Activated T-helper 17 cell treated with anti-CD3 and anti-CD28 coated beads, Interleukin-2, amount 50 U/mL, for 72 hours (primary cell): ENCODE measurements around the gene ETDA. TPM values are rescaled to one million over a fixed set of nuclear protein-coding genes. Genes with fewer than 3 reads are reported as not detected.
A peak's percentile ranks its signal among the peaks of the same experiment; 100 is the strongest.
"Not testable (repeated sequence)": the region's sequence is repeated elsewhere in the genome, so short reads cannot be mapped to it uniquely, and the experiment has no call there.

Experiments
- ATAC-seq: fragments of 150-1000 bp; cut with Tn5 transposase; replicated peaks from 2 replicates; pipeline ENCODE4 v1.10.0; 2021; ENCODE audit warnings: mild to moderate bottlenecking, moderate library complexity
- H3K27ac Mint-ChIP-seq: one replicate; pipeline ENCODE4 v1.8.0; 2022; ENCODE audit warnings: mixed read lengths
- H3K27me3 Mint-ChIP-seq: one replicate; pipeline ENCODE4 v1.8.0; 2022; ENCODE audit warnings: mixed read lengths
- H3K36me3 Mint-ChIP-seq: one replicate; pipeline ENCODE4 v1.8.0; 2022; ENCODE audit warnings: low read depth, mild to moderate bottlenecking, mixed read lengths
- H3K4me1 Mint-ChIP-seq: one replicate; pipeline ENCODE4 v1.8.0; 2022; ENCODE audit warnings: mixed read lengths
- H3K4me3 Mint-ChIP-seq: one replicate; pipeline ENCODE4 v1.8.0; 2022; ENCODE audit warnings: mild to moderate bottlenecking, mixed read lengths
- H3K9me3 Mint-ChIP-seq: one replicate; pipeline ENCODE4 v1.8.0; 2022; ENCODE audit warnings: mixed read lengths
- total RNA-seq, 2 donors: library from RNA; stranded (reverse); gene quantifications; one replicate each; pipeline ENCODE4 v1.2.3, GENCODE V29; 2022

Gene ETDA
- total RNA-seq = not detected

- not testable (repeated sequence) for H3K9me3 Mint-ChIP-seq, H3K36me3 Mint-ChIP-seq
Observed at GRCh38 chrX:135252011-135252518, at the start of gene ETDA. Gene ETDA (plus strand): TSS chrX:135252061. CDS start chrX:135253277, 1,216 bp downstream.

GRCh38 chrX:135206427-135206826 lies 45.4 kb upstream of the ETDA start:
- not testable (repeated sequence) for H3K4me1 Mint-ChIP-seq, ATAC-seq, H3K9me3 Mint-ChIP-seq, H3K4me3 Mint-ChIP-seq, H3K36me3 Mint-ChIP-seq, H3K27ac Mint-ChIP-seq
- peaks cover 19% of the 10 kb centered on the region for H3K27me3 Mint-ChIP-seq

More at GRCh38 chrX:135252011-135252518, at the start of gene ETDA:
- H3K4me3 Mint-ChIP-seq, H3K4me1 Mint-ChIP-seq, ATAC-seq, H3K27ac Mint-ChIP-seq, H3K27me3 Mint-ChIP-seq: not testable (repeated sequence)

- Mint-ChIP-seq H3K36me3 (no peaks in the 10 kb centered on the region), H3K27ac (peak overlapping the region; percentile 87), H3K4me3 (peak overlapping the region; percentile 69), H3K9me3 (no peaks in the 10 kb centered on the region), H3K27me3 (peaks cover 7% of the 10 kb centered on the region), H3K4me1 (peaks cover 15% of the 10 kb centered on the region)
- ATAC-seq = peak; percentile 89
Observed at GRCh38 chrX:135213200-135213844, 38.5 kb upstream of the ETDA start.

- not testable (repeated sequence) for ATAC-seq, H3K36me3 Mint-ChIP-seq, H3K27ac Mint-ChIP-seq, H3K9me3 Mint-ChIP-seq, H3K4me3 Mint-ChIP-seq, H3K4me1 Mint-ChIP-seq, H3K27me3 Mint-ChIP-seq
Observed at GRCh38 chrX:135245989-135246388, 5.9 kb upstream of the ETDA start.

- H3K36me3 Mint-ChIP-seq, H3K9me3 Mint-ChIP-seq, ATAC-seq, H3K4me1 Mint-ChIP-seq, H3K27ac Mint-ChIP-seq, H3K27me3 Mint-ChIP-seq, H3K4me3 Mint-ChIP-seq: not testable (repeated sequence)
Observed at GRCh38 chrX:135256087-135256684, 4.3 kb downstream of the ETDA start.

- H3K27me3 Mint-ChIP-seq = no peaks in the 10 kb centered on the region
- ATAC-seq = no peak
- no peaks in the 10 kb centered on the region for H3K9me3 Mint-ChIP-seq
- H3K4me1 Mint-ChIP-seq = no peaks in the 10 kb centered on the region
- H3K36me3 Mint-ChIP-seq = no peaks in the 10 kb centered on the region
- no peak overlapping the region for H3K4me3 Mint-ChIP-seq
- no peak overlapping the region for H3K27ac Mint-ChIP-seq
Observed at GRCh38 chrX:135256923-135257322, 5.1 kb downstream of the ETDA start.

- ATAC-seq = no peak
- Mint-ChIP-seq H3K36me3 (no peaks in the 10 kb centered on the region), H3K4me1 (no peaks in the 10 kb centered on the region), H3K27me3 (no peaks in the 10 kb centered on the region), H3K4me3 (no peak overlapping the region), H3K9me3 (no peaks in the 10 kb centered on the region), H3K27ac (no peak overlapping the region)
Observed at GRCh38 chrX:135257469-135257868, 5.6 kb downstream of the ETDA start.

GRCh38 chrX:135260976-135261375 lies 9.1 kb downstream of the ETDA start:
- not testable (repeated sequence) for ATAC-seq, H3K4me3 Mint-ChIP-seq, H3K27me3 Mint-ChIP-seq, H3K4me1 Mint-ChIP-seq, H3K36me3 Mint-ChIP-seq, H3K27ac Mint-ChIP-seq, H3K9me3 Mint-ChIP-seq

- not testable (repeated sequence) for ATAC-seq, H3K36me3 Mint-ChIP-seq, H3K4me1 Mint-ChIP-seq, H3K4me3 Mint-ChIP-seq, H3K27ac Mint-ChIP-seq, H3K9me3 Mint-ChIP-seq, H3K27me3 Mint-ChIP-seq
Observed at GRCh38 chrX:135263376-135263775, 11.5 kb downstream of the ETDA start.

GRCh38 chrX:135264206-135264605 lies 12.3 kb downstream of the ETDA start:
- Mint-ChIP-seq H3K4me3 (no peak overlapping the region), H3K27ac (no peak overlapping the region), H3K4me1 (no peaks in the 10 kb centered on the region)

GRCh38 chrX:135273162-135273561 lies 21.3 kb downstream of the ETDA start:
- no peaks in the 10 kb centered on the region for H3K4me1 Mint-ChIP-seq
- no peaks in the 10 kb centered on the region for H3K9me3 Mint-ChIP-seq
- H3K36me3 Mint-ChIP-seq = no peaks in the 10 kb centered on the region
- ATAC-seq = no peak
- no peak overlapping the region for H3K27ac Mint-ChIP-seq
- no peaks in the 10 kb centered on the region for H3K27me3 Mint-ChIP-seq
- H3K4me3 Mint-ChIP-seq = no peak overlapping the region

More at GRCh38 chrX:135264206-135264605, 12.3 kb downstream of the ETDA start:
- peaks cover 5% of the 10 kb centered on the region for H3K9me3 Mint-ChIP-seq
- no peaks in the 10 kb centered on the region for H3K36me3 Mint-ChIP-seq
- no peak for ATAC-seq
- H3K27me3 Mint-ChIP-seq = peaks cover 7% of the 10 kb centered on the region

- no peaks in the 10 kb centered on the region for H3K36me3 Mint-ChIP-seq
- H3K27ac Mint-ChIP-seq = no peak overlapping the region
- H3K27me3 Mint-ChIP-seq = no peaks in the 10 kb centered on the region
- no peak for ATAC-seq
- no peak overlapping the region for H3K4me3 Mint-ChIP-seq
- H3K4me1 Mint-ChIP-seq = no peaks in the 10 kb centered on the region
- H3K9me3 Mint-ChIP-seq = peaks cover 12% of the 10 kb centered on the region
Observed at GRCh38 chrX:135275973-135276372, 24.1 kb downstream of the ETDA start.

GRCh38 chrX:135287266-135287823 lies 35.5 kb downstream of the ETDA start:
- no peak overlapping the region for H3K27ac Mint-ChIP-seq
- no peak for ATAC-seq
- peaks cover 37% of the 10 kb centered on the region for H3K36me3 Mint-ChIP-seq
- peaks cover 5% of the 10 kb centered on the region for H3K9me3 Mint-ChIP-seq
- no peak overlapping the region for H3K4me3 Mint-ChIP-seq
- H3K27me3 Mint-ChIP-seq = no peaks in the 10 kb centered on the region
- no peaks in the 10 kb centered on the region for H3K4me1 Mint-ChIP-seq

GRCh38 chrX:135295238-135295943 lies 43.5 kb downstream of the ETDA start:
- H3K4me3 Mint-ChIP-seq = peak overlapping the region; percentile 88
- peak; percentile 98 for ATAC-seq
- peaks cover 28% of the 10 kb centered on the region for H3K36me3 Mint-ChIP-seq
- no peaks in the 10 kb centered on the region for H3K4me1 Mint-ChIP-seq
- no peaks in the 10 kb centered on the region for H3K9me3 Mint-ChIP-seq
- H3K27me3 Mint-ChIP-seq = no peaks in the 10 kb centered on the region
- H3K27ac Mint-ChIP-seq = peak overlapping the region; percentile 90

GRCh38 chrX:135295944-135296305 lies 44.1 kb downstream of the ETDA start:
- Mint-ChIP-seq H3K4me3 (peak overlapping the region; percentile 88), H3K27me3 (no peaks in the 10 kb centered on the region), H3K36me3 (peaks cover 23% of the 10 kb centered on the region), H3K27ac (peak overlapping the region; percentile 90), H3K4me1 (no peaks in the 10 kb centered on the region), H3K9me3 (no peaks in the 10 kb centered on the region)
- ATAC-seq = peak; percentile 60
